GM19324 (cell line): ENCODE measurements around the gene ZBTB8B.
"Not testable (repeated sequence)": the region's sequence is repeated elsewhere in the genome, so short reads cannot be mapped to it uniquely, and the experiment has no call there.

ENCODE experiments used
- ATAC-seq: cut with Tn5 transposase; IDR thresholded peaks from one replicate; pipeline ENCODE4 v1.9.1; 2021; ENCODE audit warnings: mild to moderate bottlenecking, moderate library complexity; ENCODE audit not compliant: unreplicated experiment, low FRiP score

The ZBTB8B gene

DNA sequence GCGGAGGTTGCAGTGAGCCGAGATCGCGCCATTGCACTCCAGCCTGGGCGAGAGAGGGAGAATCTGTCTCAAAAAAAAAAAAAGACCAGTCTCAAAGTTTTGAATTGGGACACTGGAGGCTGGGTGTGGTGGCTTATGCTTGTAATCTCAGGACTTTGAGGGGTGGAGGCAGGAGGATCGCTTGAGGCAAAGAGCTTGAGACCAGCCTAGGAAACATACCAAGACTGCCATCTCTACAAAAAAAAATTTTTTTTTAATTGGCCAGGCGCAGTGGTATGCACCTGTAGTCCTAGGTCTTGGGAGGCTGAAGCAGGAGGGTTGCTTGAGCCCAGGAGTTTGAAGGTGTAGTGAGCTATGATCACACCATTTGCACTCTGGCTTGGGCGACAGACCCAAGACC, 3.9 kb downstream of the ZBTB8B start:
- no peak for ATAC-seq

DNA sequence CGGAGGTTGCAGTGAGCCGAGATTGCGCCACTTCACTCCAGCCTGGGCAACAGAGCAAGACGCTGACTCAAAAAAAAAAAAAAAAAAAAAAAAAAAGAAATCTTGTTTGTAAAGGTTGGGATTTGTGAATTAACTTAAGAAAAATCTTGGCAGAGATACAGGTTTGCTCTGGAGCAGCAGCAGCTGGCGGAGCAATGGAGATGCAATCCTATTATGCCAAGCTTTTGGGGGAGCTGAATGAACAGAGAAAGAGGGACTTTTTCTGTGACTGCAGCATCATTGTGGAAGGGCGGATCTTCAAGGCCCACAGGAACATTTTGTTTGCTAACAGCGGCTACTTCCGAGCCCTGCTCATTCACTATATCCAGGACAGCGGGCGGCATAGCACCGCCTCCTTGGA, 5.6 kb downstream of the ZBTB8B start:
- no peak for ATAC-seq

DNA sequence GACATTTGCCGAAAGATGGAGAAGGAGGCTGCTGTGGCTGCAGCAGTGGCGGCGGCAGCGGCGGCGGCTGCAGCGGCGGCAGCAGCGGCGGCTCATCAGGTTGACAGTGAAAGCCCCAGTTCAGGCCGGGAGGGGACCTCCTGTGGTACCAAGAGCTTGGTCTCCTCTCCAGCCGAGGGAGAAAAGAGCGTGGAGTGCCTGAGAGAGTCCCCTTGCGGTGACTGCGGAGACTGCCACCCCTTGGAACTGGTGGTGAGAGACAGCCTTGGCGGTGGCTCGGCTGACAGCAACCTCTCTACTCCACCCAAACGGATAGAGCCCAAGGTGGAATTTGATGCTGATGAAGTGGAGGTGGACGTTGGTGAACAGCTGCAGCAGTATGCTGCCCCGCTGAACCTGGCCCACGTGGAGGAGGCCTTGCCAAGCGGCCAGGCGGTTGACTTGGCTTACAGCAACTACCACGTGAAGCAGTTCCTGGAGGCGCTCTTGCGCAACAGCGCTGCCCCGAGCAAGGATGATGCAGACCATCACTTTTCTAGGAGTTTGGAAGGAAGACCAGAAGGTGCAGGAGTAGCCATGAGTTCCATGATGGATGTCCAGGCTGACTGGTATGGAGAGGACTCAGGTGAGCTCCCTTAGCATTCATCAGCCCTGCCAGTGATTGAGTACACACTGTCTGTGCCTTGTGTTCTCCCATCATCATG, 6.3 kb downstream of the ZBTB8B start:
- no peak for ATAC-seq

DNA sequence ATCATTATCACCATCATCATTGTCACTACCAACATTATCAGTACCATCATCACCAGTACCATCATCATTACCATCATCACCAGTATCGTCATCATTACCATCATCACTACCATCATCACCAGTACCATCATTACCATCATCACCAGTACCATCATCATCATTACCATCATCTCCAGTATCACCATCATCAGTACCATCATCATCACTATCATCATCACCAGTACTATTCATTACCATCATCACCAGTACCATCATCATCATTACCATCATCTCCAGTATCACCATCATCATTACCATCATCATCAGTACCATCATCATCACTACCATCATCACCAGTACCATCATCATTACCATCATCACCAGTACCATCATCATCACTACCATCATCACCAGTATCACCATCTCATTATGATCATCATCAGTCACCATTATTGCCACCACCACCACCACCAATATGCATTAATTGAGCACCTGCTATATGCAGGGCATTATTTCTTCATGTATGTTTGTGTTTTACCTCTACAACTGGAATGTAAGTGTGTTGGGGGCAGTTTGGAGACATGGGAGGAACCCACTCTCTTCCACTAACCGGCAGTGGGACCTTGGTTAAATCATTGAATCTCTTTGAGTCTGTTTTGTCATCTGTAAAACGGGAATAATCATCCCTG, 7.0 kb downstream of the ZBTB8B start:
- ATAC-seq = no peak

DNA sequence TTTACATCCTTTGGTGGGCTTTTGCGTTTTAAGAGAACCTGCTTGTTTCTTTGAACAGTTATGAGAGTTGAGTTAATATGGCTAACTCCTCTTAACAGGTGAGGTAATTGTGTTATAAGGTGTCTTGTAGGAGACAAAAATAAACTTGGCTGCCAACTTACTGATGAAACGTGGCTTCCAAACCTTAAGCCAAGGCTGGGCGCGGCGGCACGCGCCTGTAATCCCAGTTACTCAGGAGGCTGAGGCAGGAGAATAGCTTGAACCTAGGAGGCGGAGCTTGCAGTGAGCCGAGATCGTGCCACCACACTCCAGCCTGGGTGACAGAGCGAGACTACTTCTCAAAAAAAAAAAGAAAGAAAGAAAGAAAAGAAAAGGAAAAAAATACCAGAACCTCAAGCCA, 8.1 kb downstream of the ZBTB8B start:
- ATAC-seq = not testable (repeated sequence)

DNA sequence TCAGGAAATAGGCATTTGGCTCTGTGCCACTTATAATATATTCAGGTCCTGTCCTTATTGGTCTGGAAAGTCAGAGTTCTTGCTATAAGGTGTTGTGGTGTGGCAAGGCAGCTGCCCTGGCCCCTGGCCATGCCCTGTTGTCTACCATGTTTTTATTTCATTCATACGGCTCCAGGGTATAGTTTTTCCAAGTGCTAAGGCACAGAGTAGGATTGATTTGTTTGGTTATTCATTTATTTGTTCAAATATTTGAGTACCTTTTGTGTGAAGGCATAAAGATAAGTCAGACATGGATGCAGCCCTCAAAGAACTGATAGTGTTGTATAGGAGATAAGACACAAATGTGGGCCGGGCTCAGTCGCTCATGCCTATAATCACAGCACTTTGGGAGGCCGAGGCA, 10.1 kb downstream of the ZBTB8B start:
- no peak for ATAC-seq

DNA sequence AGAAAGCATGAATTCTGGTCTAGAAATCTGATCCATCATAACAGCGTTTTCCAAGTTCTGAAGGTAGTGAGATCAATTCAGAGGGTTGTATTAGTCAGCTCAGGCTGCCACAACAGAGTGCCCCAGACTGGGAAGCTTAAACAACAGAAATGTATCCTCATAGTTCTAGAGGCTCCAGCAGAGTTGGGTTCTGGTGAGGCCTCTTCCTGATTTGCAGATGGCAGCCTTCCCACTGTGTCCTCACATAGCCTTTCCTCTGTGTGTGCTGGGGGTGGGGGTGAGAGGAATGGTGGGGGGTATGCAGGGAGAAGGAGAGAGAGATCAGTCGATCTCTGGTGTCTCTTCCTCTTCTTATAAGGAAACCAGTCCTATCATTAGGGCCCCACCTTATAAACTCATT, 15.1 kb downstream of the ZBTB8B start:
- no peak for ATAC-seq

DNA sequence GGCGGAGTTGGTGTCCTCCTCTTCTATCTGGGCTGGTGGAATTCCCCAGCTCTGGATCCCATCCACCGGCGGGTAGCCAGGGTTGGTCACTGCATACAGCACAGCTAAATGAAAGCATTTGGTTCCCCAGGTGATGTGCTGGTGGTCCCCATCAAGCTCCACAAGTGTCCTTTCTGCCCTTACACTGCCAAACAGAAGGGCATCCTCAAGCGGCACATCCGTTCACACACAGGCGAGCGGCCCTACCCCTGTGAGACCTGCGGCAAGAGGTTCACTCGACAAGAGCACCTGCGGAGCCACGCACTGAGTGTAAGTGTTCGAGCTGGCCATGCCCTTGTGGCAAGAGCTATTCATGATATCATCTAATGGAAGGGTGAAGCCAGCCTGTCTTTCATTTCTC, 15.9 kb downstream of the ZBTB8B start:
- ATAC-seq = no peak

DNA sequence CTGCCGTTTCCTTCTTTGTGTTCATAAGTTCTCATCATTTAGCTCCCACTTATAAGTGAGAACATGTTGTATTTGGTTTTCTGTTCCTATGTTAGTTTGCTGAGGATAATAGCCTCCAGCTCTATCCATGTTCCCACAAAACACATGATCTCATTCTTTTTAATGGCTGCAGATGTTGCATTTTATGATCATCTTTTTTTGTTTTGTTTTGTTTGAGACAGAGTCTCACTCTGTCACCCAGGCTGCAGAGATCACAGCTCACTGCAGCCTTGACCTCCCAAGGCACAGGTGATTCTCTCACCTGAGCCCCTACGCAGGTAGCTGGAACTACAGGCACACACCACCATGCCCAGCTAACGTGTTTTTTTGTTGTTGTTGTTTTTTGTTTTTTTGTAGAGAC, 16.9 kb downstream of the ZBTB8B start:
- not testable (repeated sequence) for ATAC-seq

DNA sequence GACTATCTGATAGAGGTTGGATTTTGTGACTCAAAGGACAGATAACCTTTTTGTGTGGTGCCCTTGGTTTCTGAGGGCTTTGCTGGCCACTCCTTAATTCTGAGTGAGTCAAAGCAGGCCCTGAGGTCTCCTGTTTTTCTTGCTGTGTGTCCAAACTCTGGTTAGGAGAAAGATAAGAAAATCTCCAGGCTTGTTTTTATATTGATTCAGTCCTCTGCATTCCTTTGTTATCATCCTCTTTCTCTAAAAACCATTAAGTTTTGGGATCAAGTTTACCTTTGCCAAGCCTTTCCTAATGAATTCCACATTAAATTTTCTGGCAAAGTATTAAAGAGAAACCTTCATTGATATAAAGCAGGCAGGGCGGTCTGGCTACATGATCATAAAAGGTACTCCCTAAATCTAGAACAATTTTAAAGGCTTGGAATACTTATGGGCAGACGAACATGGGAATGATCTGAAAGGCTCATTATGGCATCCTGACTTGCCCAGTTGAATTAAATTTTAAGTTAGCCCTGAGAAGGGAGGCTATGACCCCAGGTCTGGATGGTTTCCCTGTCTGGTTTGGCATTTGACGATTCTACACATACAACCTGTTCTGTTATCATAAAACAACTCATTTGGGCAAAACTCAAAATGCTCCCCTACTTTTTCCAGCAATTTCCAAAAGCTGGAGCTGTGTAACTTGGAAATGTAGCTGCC, 20.8 kb downstream of the ZBTB8B start:
- no peak for ATAC-seq

DNA sequence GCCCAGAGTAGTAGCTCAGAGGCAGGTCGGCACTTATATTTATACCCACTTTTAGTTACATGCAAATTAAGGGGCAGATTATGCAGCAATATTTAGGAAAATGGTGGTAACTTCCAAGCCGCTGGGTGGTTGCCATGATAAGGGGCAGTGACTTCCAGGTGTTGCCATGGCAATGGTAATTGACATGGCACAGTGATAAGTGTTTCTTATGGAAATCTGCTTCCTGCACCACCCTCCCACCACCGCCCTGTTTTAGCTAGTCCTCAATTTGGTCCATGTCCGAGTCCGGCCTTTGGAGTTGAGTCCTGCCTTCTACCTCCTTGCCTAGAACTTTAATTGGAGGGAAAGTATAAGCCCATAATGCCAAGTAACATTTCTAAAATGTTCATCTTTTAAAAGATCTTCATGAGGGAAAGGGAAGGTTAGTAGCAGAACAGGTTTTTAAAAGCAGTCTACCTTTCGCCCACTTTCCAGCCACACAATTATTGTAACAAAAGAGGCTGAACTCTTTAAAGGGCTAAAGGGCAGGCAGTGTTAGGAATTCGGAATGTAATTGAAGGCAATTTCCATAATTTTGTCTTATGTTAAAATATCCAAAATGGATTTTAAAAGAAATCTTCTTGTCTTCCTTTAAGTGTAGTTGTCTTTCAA, 21.7 kb downstream of the ZBTB8B start:
- no peak for ATAC-seq

DNA sequence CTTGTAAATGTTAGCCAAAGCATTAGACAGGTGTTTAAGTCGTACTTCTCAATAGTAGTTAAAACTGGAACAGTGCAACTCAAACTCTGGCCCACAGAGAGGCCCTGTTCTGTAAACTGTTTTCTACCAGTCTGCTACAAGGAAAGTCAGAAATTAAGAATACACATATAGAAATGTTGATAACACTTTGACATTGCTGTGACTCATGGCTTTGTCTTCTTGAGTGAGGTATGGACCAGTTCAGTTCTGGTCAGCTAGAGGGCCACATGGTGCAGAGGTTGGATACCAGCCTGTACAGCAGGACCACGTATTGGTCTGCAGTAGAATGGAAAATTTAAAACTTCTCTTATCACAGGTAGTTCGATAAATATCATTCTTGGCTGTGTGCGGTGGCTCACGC, 22.3 kb downstream of the ZBTB8B start:
- ATAC-seq = no peak

DNA sequence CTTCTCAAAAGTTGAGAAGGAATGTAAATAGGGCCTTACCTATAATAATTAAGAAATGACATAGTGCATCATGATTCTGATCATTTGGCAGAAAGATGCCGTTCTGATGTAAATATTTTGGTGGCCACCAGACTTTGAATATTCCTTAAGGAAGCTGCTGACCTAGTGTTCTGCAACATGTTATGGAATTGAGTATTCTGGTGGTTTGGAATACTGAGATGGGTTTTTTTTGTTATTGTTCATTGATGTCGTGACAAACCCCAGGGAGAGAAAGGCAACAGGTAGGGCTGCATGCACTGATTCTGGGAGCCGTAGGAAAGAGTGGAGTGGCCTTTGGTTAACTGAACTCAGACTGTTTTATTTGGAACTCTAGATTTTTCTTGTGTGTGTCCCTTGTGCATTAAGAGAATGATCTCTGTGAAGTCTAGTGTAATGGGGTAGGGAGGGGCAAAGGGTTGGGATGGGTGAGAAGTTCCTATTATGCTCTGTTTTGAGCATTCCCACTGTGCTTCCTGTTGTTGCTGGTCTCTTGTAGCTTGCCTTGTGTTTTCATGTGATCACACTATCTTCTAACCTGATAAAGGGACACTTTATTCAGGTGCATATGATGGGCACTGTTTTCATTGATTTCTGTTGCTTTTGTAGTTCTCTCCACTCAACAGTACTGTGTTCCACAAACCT, 25.0 kb downstream of the ZBTB8B start:
- ATAC-seq = no peak

DNA sequence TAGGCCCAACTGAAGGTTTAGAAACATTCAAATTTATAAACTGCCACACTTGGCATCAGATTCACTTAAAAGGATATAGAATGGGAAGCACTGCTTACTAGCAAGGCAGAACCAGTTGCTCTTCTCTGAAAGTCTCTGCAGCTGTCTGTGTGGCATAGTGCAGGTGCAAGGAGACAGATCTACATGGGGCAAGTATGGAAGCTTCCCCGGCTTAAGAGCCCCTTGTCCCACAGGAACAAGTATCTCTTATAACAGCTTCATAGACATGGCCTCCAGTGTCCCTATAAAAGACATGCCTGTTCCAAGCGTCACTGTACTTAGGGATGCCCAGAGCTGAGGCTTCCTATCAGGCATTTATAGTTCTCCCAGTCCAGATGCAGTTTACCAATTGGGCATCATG, 26.5 kb downstream of the ZBTB8B start:
- no peak for ATAC-seq

DNA sequence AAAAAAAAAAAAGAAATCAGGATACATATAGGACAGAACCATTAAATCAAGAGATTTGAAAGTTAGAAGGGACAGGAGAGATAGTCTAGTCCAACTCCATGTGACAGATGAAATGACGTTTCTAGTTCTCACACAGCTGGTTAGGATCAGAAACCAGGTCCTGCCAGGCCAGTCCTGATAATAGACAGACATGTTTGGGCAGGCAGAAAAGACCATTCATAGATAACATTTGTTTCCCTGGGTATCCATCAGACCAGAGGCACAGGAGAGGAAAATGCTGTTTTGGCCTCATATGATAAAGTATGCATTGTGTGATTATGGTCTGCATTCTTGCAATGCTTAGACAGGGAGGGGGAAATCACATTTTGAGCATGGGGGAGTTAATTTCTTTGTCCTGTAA, 29.3 kb downstream of the ZBTB8B start:
- no peak for ATAC-seq

DNA sequence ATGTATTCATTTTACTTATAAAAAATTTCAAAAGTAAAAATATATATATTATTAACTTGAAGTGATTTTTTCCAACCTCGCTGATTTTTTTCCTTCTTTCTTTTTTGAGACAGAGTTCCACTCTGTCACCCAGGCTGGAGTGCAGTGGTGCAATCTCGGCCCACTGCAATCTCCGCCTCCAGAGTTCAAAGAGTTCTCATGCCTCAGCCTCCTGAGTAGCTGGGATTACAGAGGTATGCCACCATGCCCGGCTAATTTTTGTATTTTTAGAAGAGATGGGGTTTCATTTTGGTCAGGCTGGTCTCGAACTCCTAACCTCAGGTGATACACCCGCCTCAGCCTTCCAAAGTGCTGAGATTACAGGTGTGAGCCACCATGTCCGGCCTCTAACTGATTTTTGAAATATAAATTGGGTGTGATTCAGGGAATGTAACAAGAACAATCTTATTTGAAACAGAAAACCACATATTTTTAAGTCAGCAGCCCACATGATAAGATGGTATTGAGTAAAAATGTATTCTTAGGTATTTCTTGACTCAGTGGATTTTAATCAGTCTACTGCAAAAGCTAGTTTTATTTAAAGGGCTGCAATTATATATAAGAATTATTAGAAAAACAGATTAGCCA, 30.0 kb downstream of the ZBTB8B start:
- ATAC-seq = no peak

DNA sequence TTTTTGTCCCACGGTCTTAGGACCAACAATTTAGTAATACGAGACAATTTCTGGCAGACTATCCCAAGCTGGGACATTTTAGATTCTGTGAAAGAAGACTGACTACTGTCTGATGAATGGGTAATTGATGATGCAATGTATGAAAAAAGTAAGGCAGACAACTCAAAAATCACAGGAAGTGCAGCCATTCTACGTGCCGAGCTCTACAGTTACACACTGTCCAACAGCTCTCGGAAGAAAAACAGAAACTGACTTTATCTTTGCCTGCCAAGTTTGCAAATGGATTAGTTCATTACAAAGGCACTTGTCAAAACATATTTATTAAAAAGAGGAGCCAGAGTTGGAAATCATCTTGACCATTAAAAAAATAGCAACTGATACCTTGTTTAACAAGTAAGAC, 31.3 kb downstream of the ZBTB8B start:
- no peak for ATAC-seq

DNA sequence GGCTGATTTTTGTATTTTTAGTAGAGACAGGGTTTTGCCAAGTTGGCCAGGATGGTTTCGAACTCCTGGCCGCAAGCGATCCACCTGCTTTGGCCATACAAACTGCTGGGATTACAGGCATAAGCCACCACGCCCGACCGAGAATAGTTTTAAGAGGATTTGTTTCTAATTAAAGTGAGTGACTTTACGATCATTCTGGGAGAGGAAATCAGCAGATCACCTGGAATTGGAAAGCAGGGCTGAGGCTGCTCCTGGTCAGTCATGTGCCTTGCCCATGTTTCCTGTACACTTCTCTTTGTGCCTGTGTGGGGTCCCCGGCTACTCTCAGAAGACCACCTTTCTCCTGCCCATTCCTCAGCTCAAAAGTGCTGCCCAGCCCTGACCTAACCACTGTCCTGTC, 33.9 kb downstream of the ZBTB8B start:
- ATAC-seq = no peak

DNA sequence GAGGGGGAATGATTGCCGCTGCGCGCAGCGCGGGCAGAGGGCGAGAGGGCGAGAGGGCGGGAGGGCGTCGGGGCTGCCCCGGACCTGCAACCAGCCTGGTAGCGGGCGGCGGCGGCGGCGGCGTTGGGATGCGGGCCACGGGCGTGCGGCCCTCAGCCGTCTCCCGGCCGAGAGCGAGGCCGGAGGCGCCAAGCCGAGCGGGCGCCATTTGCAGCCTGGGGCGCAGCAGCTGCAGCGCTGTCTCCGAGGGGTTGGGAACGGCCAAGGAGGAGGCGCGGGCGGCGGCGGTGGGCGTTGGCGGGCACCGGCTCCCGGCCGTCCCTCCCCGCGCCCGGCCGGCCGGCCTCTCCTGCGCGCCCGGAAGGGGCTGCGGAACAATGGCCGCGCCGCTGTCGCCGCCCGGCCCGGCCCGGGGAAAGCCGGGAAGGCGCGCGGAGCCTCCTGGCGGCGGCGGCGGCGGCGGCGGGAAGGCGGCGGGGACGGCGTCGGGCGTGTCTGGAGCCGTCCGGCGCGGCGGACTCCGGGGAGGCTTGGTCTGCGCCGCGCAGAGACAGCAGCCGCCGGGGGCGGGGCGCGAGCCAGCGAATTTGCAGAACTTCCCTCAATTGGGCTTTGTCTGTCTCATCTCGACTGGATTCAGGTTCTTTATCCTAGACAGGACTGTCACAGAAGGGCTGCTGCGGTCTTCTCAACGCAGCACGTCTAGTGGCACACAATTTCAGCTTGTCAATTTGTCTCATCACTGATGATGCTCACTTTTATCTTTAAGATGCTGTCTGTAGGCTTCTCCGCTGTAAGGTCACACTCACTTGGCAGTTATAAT, 35.7 kb downstream of the ZBTB8B start:
- ATAC-seq = no peak

DNA sequence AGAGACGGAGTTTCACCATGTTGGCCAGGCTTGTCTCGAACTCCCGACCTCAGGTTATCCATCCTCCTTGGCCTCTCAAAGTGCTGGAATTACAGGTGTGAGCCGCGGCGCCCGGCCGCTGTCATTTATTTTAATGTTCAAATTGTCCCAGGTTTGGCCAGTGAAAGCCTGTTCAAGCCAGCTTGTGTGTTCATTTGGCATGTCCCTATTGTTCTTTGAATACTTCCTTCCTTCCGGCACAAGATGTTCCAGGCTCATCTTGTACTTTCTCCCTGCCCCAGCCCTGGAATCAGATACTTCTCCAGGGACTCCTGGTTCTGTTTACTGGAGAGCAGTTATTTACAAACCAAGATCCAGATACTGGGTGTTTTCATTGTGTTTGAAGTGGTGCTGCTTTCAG, 37.0 kb downstream of the ZBTB8B start:
- ATAC-seq = no peak
